ENCODE data around the gene TLE4.

The TLE4 gene

GRCh38 chr9:79705704-79706103 lies 133.9 kb downstream of the TLE4 start:
- TF ChIP-seq, protein P1, sequence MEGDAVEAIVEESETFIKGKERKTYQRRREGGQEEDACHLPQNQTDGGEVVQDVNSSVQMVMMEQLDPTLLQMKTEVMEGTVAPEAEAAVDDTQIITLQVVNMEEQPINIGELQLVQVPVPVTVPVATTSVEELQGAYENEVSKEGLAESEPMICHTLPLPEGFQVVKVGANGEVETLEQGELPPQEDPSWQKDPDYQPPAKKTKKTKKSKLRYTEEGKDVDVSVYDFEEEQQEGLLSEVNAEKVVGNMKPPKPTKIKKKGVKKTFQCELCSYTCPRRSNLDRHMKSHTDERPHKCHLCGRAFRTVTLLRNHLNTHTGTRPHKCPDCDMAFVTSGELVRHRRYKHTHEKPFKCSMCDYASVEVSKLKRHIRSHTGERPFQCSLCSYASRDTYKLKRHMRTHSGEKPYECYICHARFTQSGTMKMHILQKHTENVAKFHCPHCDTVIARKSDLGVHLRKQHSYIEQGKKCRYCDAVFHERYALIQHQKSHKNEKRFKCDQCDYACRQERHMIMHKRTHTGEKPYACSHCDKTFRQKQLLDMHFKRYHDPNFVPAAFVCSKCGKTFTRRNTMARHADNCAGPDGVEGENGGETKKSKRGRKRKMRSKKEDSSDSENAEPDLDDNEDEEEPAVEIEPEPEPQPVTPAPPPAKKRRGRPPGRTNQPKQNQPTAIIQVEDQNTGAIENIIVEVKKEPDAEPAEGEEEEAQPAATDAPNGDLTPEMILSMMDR (conservative IDR thresholded peaks at IDR 0.05; ENCODE audit: low read depth, low read length) = no peak
- DNase-seq (ENCODE audit: low read depth) = no peak
- no peak overlapping the region for H3K4me3 ChIP-seq (ENCODE audit: low read length)

DNA sequence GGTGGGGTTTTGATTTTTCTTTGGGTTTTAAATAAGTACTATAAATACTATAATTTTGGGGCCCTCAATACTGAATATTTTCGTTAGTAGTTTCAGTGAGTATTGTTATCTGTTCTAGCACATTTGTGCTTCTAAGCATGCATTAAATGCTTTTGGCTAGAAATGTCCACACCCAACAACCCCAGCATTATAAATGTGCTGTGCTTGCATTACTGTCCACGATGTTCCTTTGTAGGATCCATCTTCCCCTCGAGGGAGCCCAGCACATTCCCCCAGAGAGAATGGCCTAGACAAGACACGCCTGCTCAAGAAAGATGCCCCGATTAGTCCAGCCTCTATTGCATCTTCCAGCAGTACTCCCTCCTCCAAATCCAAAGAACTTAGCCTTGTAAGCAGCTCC lies 134.7 kb downstream of the TLE4 start:
- no peak for DNase-seq (ENCODE audit: low read depth)
- TF ChIP-seq, protein P1 (conservative IDR thresholded peaks at IDR 0.05; ENCODE audit: low read depth, low read length) = no peak
- no peak overlapping the region for H3K4me3 ChIP-seq (ENCODE audit: low read length)

GRCh38 chr9:79707589-79707988 lies 135.8 kb downstream of the TLE4 start:
- no peak for DNase-seq (ENCODE audit: low read depth)
- H3K4me3 ChIP-seq (ENCODE audit: low read length) = no peak overlapping the region
- TF ChIP-seq, protein P1 (conservative IDR thresholded peaks at IDR 0.05; ENCODE audit: low read depth, low read length) = no peak

DNA sequence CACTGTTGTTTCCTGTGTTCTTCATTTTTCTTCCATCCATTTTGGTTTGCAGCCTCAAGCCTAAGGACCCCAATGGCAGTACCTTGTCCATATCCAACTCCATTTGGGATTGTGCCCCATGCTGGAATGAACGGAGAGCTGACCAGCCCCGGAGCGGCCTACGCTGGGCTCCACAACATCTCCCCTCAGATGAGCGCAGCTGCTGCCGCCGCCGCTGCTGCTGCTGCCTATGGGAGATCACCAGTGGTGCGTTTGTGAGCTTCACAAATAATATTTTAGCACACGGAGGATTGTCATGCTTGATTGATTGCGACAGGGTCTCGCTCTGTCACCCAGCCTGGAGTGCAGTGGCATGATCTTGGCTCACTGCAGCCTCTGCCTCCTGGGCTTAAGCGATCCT lies 136.8 kb downstream of the TLE4 start:
- DNase-seq (ENCODE audit: low read depth) = no peak
- H3K4me3 ChIP-seq (ENCODE audit: low read length) = no peak overlapping the region
- TF ChIP-seq, protein P1 (conservative IDR thresholded peaks at IDR 0.05; ENCODE audit: low read depth, low read length) = no peak

DNA sequence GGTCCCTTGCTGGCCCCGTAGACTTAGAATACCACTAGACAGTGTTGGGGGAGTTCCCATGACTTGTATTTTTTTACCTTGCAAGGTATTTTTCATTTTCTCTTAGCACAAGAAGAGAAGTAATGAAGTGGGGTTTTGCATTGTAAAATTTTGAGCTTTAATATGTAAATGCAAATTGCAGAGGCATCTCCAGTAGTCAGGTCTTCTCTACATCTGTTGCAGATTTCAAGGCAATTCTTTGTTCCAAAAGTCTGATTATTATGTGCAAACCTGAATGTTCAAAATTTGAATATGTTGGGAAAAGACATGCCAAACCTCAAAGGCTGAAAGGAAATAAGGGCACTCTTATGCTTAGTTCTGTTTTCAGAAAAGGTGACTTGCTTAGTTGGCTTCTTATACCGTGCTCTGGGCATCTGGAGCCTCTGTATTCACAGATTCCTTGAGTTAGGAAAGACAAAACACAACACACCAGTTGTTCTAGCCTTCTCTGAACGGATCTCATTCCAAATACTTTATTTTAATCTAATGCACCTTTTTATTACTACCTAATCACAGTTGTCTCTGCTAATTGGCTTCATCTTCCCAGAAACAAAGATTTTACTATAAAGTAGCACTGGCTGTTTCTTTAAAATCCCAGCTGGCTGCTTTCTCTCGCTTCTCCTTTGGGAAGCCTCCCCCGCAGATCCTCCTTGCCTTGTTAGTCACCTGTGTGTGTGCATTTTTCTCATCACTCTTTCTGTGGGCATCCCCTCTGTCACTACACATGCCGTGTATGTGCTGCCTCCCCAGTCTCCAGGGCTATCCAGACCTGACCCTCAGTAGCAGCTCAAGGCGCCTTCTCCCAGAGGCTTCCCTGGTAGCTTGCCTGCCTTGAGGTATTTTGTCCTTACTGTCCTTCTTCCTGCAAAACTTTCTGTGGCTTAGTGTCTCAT lies 138.2 kb downstream of the TLE4 start:
- no peak overlapping the region for H3K4me3 ChIP-seq (ENCODE audit: low read length)
- TF ChIP-seq, protein P1 (conservative IDR thresholded peaks at IDR 0.05; ENCODE audit: low read depth, low read length) = no peak
- DNase-seq (ENCODE audit: low read depth) = no peak

DNA sequence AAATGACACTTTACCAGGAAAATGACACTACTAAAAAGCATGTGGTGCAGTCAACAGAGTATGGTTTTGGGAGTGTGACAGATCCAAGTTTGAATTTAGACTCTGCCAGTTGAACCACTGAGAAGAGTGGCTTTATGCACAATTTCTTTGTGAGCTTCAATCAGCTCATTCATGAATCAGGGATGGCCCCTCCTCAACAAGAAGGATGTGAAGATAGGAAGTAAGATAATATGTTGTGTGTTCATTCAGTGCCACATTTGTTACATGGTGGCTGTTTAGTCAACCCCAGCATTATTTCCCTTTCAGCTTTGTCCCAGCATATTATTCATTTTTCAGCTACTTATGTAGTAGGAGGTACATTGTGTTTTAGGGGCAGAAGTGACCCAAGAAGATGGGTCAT lies 140.1 kb downstream of the TLE4 start:
- no peak for DNase-seq (ENCODE audit: low read depth)
- H3K4me3 ChIP-seq (ENCODE audit: low read length) = no peak overlapping the region
- TF ChIP-seq, protein P1 (conservative IDR thresholded peaks at IDR 0.05; ENCODE audit: low read depth, low read length) = no peak

DNA sequence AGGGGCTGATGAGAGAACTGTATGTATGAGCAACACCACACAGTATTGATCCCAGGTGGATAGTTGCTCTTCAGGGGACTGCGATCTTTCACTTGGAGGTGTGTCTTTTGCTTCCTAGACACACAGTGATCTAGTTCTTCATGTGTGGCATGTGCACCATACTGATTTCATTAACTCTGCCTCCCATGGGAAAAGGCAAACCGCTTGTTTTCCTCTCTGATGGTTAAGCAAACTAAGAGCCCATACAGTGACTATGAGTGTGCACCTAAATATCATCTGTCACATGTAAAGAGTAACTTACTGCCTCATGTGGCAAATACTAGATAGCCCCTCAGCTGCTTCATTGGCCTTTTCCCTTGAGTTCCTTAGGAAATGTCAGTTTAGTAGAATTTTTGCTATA lies 147.3 kb downstream of the TLE4 start:
- no peak overlapping the region for H3K4me3 ChIP-seq (ENCODE audit: low read length)
- TF ChIP-seq, protein P1 (conservative IDR thresholded peaks at IDR 0.05; ENCODE audit: low read depth, low read length) = no peak
- no peak for DNase-seq (ENCODE audit: low read depth)

Data from retinal pigment epithelial cell (primary cell).